H1 (cell line): ENCODE measurements around the gene PAPOLA. TPM values are rescaled to one million over a fixed set of nuclear protein-coding genes. Genes with fewer than 3 reads are reported as not detected.

Experiments
- CTCF ChIA-PET: fragments of 300-600 bp; sonication (Branson Sonifier 250); formaldehyde crosslinking; loops from one replicate; lab custom pipeline; 2021; ENCODE audit not compliant: partially characterized antibody; lab: Charles Lee
- POLR2A ChIA-PET: fragments of 300-600 bp; sonication (Branson Sonifier 250); formaldehyde crosslinking; loops from one replicate; lab custom pipeline; 2021; ENCODE audit warnings: inconsistent platforms; ENCODE audit not compliant: partially characterized antibody; lab: Charles Lee
- DNase-seq, 2 experiments: peaks; one replicate each; pipeline versions ENCODE4 v3.0.0 to v3.0.0-alpha.2; 2010 to 2022; ENCODE audit warnings: low spot score in 2 of 2, low read depth in 1 of 2, mixed read lengths in 1 of 2
- FAIRE-seq: peaks from 2 replicates; lab custom pipeline; 2011; peaks lifted over from hg19 to GRCh38; lab: Jason Lieb, UNC
- H2AFZ ChIP-seq: 2 replicates; pipeline ENCODE4 v1.8.1; 2012; ENCODE audit warnings: low read length, inconsistent platforms
- H2AK5ac ChIP-seq: 2 replicates; pipeline ENCODE4 v1.6.1; 2013; ENCODE audit warnings: low read depth, low read length
- H2BK120ac ChIP-seq: replicated peaks from 2 replicates; pipeline ENCODE3; 2013; ENCODE audit warnings: low read depth, low read length, inconsistent platforms
- H2BK12ac ChIP-seq: 2 replicates; pipeline ENCODE4 v1.6.1; 2013; ENCODE audit warnings: low read depth, low read length
- H2BK15ac ChIP-seq: 2 replicates; pipeline ENCODE4 v1.6.1; 2013; ENCODE audit warnings: low read length
- H2BK20ac ChIP-seq: 2 replicates; pipeline ENCODE4 v1.6.1; 2013; ENCODE audit warnings: low read length
- H2BK5ac ChIP-seq: 2 replicates; pipeline ENCODE4 v1.6.1; 2013; ENCODE audit warnings: low read depth, low read length
- H3K14ac ChIP-seq: 2 replicates; pipeline ENCODE4 v1.6.1; 2013; ENCODE audit warnings: inconsistent platforms; ENCODE audit not compliant: insufficient read length
- H3K18ac ChIP-seq: 2 replicates; pipeline ENCODE4 v1.6.1; 2013; ENCODE audit warnings: low read length; ENCODE audit errors: extremely low read depth
- H3K23ac ChIP-seq: 2 replicates; pipeline ENCODE4 v1.6.1; 2013; ENCODE audit warnings: inconsistent platforms; ENCODE audit not compliant: insufficient read length
- H3K23me2 ChIP-seq: 2 replicates; pipeline ENCODE4 v1.6.1; 2013; ENCODE audit warnings: low read depth, low read length
- H3K27ac ChIP-seq: 2 replicates; pipeline ENCODE4 v1.6.1; 2011; ENCODE audit warnings: low read depth, low read length, inconsistent platforms
- H3K27me3 ChIP-seq, 4 experiments: replicated peaks in 1 of 4; 1 replicate in 1 of 4; 2 replicates in 3 of 4; pipeline versions ENCODE4 v1.6.1 to v1.8.1; 2011 to 2013; ENCODE audit warnings: low read length in 3 of 4, mild to moderate bottlenecking in 3 of 4, inconsistent platforms in 2 of 4, mixed read lengths in 2 of 4, moderate library complexity in 1 of 4; ENCODE audit not compliant: control insufficient read depth in 3 of 4, insufficient read depth in 3 of 4; ENCODE audit errors: extremely low read depth in 1 of 4
- H3K36me3 ChIP-seq, 4 experiments: 2 replicates each; pipeline versions ENCODE4 v1.6.1 to v1.8.1; 2011 to 2013; ENCODE audit warnings: mild to moderate bottlenecking in 4 of 4, low read length in 3 of 4, moderate library complexity in 2 of 4, control low read depth in 1 of 4, inconsistent platforms in 1 of 4; ENCODE audit not compliant: insufficient read depth in 4 of 4, control insufficient read depth in 2 of 4
- H3K4ac ChIP-seq: replicated peaks from 2 replicates; pipeline ENCODE3; 2013; ENCODE audit warnings: low read length, low read depth, mixed read lengths, inconsistent platforms; ENCODE audit not compliant: insufficient read length
- H3K4me1 ChIP-seq, 4 experiments: replicated peaks in 1 of 4; 1 replicate in 1 of 4; 2 replicates in 3 of 4; pipeline versions ENCODE4 v1.6.1 to v1.8.1; 2011 to 2013; ENCODE audit warnings: low read length in 3 of 4, inconsistent platforms in 2 of 4, mixed read lengths in 1 of 4; ENCODE audit not compliant: insufficient read depth in 4 of 4, control insufficient read depth in 3 of 4
- H3K4me2 ChIP-seq, 2 experiments: 2 replicates each; pipeline versions ENCODE4 v1.6.1 to v1.8.1; 2011 to 2013; ENCODE audit warnings: low read depth in 2 of 2, low read length in 2 of 2, control low read depth in 1 of 2, inconsistent platforms in 1 of 2, mild to moderate bottlenecking in 1 of 2; ENCODE audit not compliant: insufficient read depth in 1 of 2
- H3K4me3 ChIP-seq, 4 experiments: fragments of 200-600, 300-600 bp in 1 of 4; sonication (generic), shearing (Covaris generic), sonication (Bioruptor Twin) in 1 of 4; 2 replicates each; pipeline versions ENCODE4 v1.5.1 to v1.8.1; 2011 to 2016; ENCODE audit warnings: low read length in 4 of 4, low read depth in 3 of 4, control low read depth in 2 of 4, inconsistent platforms in 2 of 4, mild to moderate bottlenecking in 2 of 4, mixed read lengths in 1 of 4, moderate library complexity in 1 of 4; ENCODE audit not compliant: insufficient read depth in 2 of 4; ENCODE audit errors: extremely low read depth in 1 of 4
- H3K56ac ChIP-seq: replicated peaks from 2 replicates; pipeline ENCODE3; 2013; ENCODE audit warnings: low read depth, mild to moderate bottlenecking, mixed read lengths, low read length, inconsistent platforms; ENCODE audit not compliant: insufficient read length
- H3K79me1 ChIP-seq: 2 replicates; pipeline ENCODE4 v1.6.1; 2013; ENCODE audit warnings: low read depth, low read length, control low read depth
- H3K79me2 ChIP-seq, 2 experiments: 2 replicates each; pipeline versions ENCODE4 v1.6.1 to v1.8.1; 2012 to 2013; ENCODE audit warnings: low read length in 2 of 2, mild to moderate bottlenecking in 2 of 2, inconsistent platforms in 1 of 2; ENCODE audit not compliant: insufficient read depth in 2 of 2, control insufficient read depth in 1 of 2
- H3K9ac ChIP-seq, 4 experiments: replicated peaks in 1 of 4; 1 replicate in 1 of 4; 2 replicates in 3 of 4; pipeline versions ENCODE4 v1.6.1 to v1.8.1; 2011 to 2013; ENCODE audit warnings: low read depth in 3 of 4, low read length in 3 of 4, control low read depth in 2 of 4, mild to moderate bottlenecking in 2 of 4, moderate library complexity in 2 of 4, inconsistent platforms in 1 of 4; ENCODE audit errors: extremely low read depth in 1 of 4
- H3K9me3 ChIP-seq, 2 experiments: 2 replicates each; pipeline versions ENCODE4 v1.6.1 to v1.8.1; 2012 to 2013; ENCODE audit warnings: mild to moderate bottlenecking in 2 of 2, moderate library complexity in 2 of 2, control low read depth in 1 of 2, inconsistent platforms in 1 of 2, low read depth in 1 of 2, low read length in 1 of 2, mixed read lengths in 1 of 2; ENCODE audit not compliant: insufficient read depth in 2 of 2
- H4K20me1 ChIP-seq, 2 experiments: replicated peaks in 1 of 2; 2 replicates each; pipeline versions ENCODE3 to v1.8.1; 2011 to 2013; ENCODE audit warnings: inconsistent platforms in 2 of 2, low read length in 2 of 2, mild to moderate bottlenecking in 1 of 2; ENCODE audit not compliant: insufficient read depth in 2 of 2, control insufficient read depth in 1 of 2
- H4K5ac ChIP-seq: 2 replicates; pipeline ENCODE4 v1.6.1; 2013; ENCODE audit warnings: low read length, low read depth, mixed read lengths, inconsistent platforms; ENCODE audit not compliant: insufficient read length
- H4K8ac ChIP-seq: 2 replicates; pipeline ENCODE4 v1.8.0; 2013; ENCODE audit warnings: mild to moderate bottlenecking, moderate library complexity, low read length, inconsistent platforms; ENCODE audit not compliant: insufficient read depth; ENCODE audit errors: extremely low read depth
- H4K91ac ChIP-seq: replicated peaks from 2 replicates; pipeline ENCODE3; 2013; ENCODE audit warnings: low read length, mixed read lengths, inconsistent platforms; ENCODE audit not compliant: insufficient read length
- BRCA1 ChIP-seq: IDR thresholded peaks from 2 replicates; pipeline ENCODE4 v1.6.1; 2012; ENCODE audit warnings: low read depth, low read length, improper control_type of control experiment
- NRF1 ChIP-seq: IDR thresholded peaks from 2 replicates; pipeline ENCODE4 v1.6.1; 2011; ENCODE audit warnings: mild to moderate bottlenecking, low read depth, low read length, improper control_type of control experiment
- RAD21 ChIP-seq, 2 experiments: IDR thresholded peaks in 1 of 2; conservative IDR thresholded peaks in 1 of 2; 2 replicates each; pipeline ENCODE4 v1.6.1; 2011; ENCODE audit warnings: low read depth in 2 of 2, low read length in 2 of 2, improper control_type of control experiment in 1 of 2, inconsistent platforms in 1 of 2, mild to moderate bottlenecking in 1 of 2, moderate library complexity in 1 of 2
- TAF7 ChIP-seq: optimal IDR thresholded peaks from 2 replicates; pipeline ENCODE3; 2011; ENCODE audit warnings: low read depth, mild to moderate bottlenecking, inconsistent platforms, low read length, moderate library complexity, borderline replicate concordance
- WGBS, 2 experiments: shearing (Covaris generic) in 1 of 2; methylation state at CpG; one replicate each; pipeline versions ENCODE4 v1.1.6 to v1.1.7; 2013 to 2015; ENCODE audit warnings: low lambda C conversion rate in 2 of 2, mixed read lengths in 2 of 2, inconsistent platforms in 1 of 2, low coverage in 1 of 2, missing lambda C conversion rate in 1 of 2; ENCODE audit not compliant: insufficient replicate concordance in 2 of 2, insufficient coverage in 1 of 2, insufficient read length in 1 of 2; ENCODE audit errors: extremely low coverage in 1 of 2, missing lambda C conversion rate in 1 of 2; 5-methylcytosine and 5-hydroxymethylcytosine counted together
- polyA plus RNA-seq, 7 experiments: library from polyadenylated mRNA; depleted of rRNA in 3 of 7; stranded (reverse) in 5 of 7; unstranded in 2 of 7; fragments of >200 nt in 5 of 7; fragments of 200-250 nt in 2 of 7; gene quantifications; 1 replicate in 5 of 7; 2 replicates in 1 of 7; 4 replicates in 1 of 7; pipeline versions ENCODE4 v1.2.1 to v1.2.3, GENCODE V29; 2011 to 2013; ENCODE audit warnings: missing spikeins in 2 of 7, mixed read lengths in 2 of 7
- total RNA-seq: library from RNA; stranded (reverse); fragmentation: NEBNext Ultra II Directional; extraction: Animal tissue kit (Norgen Biotek cat#: 25700); gene quantifications from 2 replicates; pipeline ENCODE4 v1.2.1, GENCODE V29; 2021
- TF ChIP-seq, protein P1 (sequence below), 3 experiments: IDR thresholded peaks; 1 replicate in 2 of 3; 2 replicates in 1 of 3; pipeline versions ENCODE4 v1.5.1 to v1.6.1; 2011; ENCODE audit warnings: low read length in 3 of 3, mild to moderate bottlenecking in 3 of 3, inconsistent platforms in 2 of 3, low read depth in 1 of 3, moderate library complexity in 1 of 3; ENCODE audit not compliant: insufficient read depth in 1 of 3; ENCODE audit errors: control extremely low read depth in 1 of 3

Gene PAPOLA
- total and polyA plus RNA-seq, 2 of the 8 experiments (the other 6 are each of a cell fraction or from before 2014, with no cell fraction given), result 163 to 239 TPM

DNA sequence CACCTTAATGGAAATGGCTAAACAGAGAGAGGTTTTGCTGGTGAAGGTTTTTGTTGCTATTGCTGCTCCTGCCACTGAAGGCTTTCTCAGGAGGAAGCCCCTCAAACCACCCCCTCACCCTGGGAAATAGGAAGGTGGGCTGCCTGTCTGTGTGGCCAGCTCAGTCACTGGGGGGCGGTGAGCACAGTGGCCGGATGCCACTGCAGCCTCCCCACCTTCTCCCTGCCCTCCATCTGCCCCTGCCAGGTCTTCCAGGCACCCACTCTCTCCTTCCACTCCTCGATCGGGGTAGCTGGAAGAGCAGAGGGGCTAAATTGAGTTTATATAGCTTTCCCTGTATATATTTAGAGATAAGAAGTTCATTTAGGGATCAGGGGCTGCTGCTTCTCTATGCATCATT, 80.8 kb downstream of the PAPOLA start:
- ChIA-PET POLR2A (no interaction called here), CTCF (interaction anchor here (0.7 to 10.6 kb wide), 22 partner anchors 8 to 270 kb away, joined by 3 to 87 read pairs (median 5); no protein-coding TSS in a partner anchor)
- H3K23me2 ChIP-seq, result no peaks in the 10 kb centered on the region
- TF ChIP-seq BRCA1 (no peak), NRF1 (no peak), TAF7 (no peak), RAD21 (IDR thresholded peaks at IDR 0.05 in 1 of 2, conservative IDR thresholded peaks at IDR 0.05 in 1 of 2; ENCODE audit: low read depth in 2 of 2, low read length in 2 of 2) (no peak)
- TF ChIP-seq, protein P1, sequence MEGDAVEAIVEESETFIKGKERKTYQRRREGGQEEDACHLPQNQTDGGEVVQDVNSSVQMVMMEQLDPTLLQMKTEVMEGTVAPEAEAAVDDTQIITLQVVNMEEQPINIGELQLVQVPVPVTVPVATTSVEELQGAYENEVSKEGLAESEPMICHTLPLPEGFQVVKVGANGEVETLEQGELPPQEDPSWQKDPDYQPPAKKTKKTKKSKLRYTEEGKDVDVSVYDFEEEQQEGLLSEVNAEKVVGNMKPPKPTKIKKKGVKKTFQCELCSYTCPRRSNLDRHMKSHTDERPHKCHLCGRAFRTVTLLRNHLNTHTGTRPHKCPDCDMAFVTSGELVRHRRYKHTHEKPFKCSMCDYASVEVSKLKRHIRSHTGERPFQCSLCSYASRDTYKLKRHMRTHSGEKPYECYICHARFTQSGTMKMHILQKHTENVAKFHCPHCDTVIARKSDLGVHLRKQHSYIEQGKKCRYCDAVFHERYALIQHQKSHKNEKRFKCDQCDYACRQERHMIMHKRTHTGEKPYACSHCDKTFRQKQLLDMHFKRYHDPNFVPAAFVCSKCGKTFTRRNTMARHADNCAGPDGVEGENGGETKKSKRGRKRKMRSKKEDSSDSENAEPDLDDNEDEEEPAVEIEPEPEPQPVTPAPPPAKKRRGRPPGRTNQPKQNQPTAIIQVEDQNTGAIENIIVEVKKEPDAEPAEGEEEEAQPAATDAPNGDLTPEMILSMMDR (IDR thresholded peaks at IDR 0.05; ENCODE audit: control extremely low read depth in 1 of 3, insufficient read depth in 1 of 3, low read depth in 1 of 3, low read length in 3 of 3), result no peak

More for the DNA sequence above, 80.8 kb downstream of the PAPOLA start:
- Histone ChIP-seq H2AFZ (no peak overlapping the region), H3K79me1 (no peaks in the 10 kb centered on the region), H3K14ac (no peak overlapping the region), H3K4me1 (peaks cover 0 to 6% (median 0%) of the 10 kb centered on the region in 4 experiments; a peak in 2 of 7 replicates), H3K56ac (no peak overlapping the region), H3K9me3 (no peaks in the 10 kb centered on the region), H3K4me2 (no peak overlapping the region), H3K27me3 (peaks cover 0 to 3% (median 0%) of the 10 kb centered on the region in 4 experiments; a peak in 1 of 7 replicates), H2BK20ac (no peak overlapping the region), H4K8ac (no peak overlapping the region), H2AK5ac (no peak overlapping the region), H4K5ac (no peak overlapping the region), H3K27ac (no peak overlapping the region), H2BK12ac (no peak overlapping the region), H4K91ac (no peak overlapping the region), H2BK15ac (no peak overlapping the region), H3K4me3 (no peak overlapping the region), H3K36me3 (no peaks in the 10 kb centered on the region), H3K9ac (no peak overlapping the region), H3K18ac (no peak overlapping the region), H3K79me2 (no peaks in the 10 kb centered on the region), H2BK120ac (no peak overlapping the region), H4K20me1 (no peaks in the 10 kb centered on the region), H3K23ac (no peak overlapping the region), H2BK5ac (no peak overlapping the region), H3K4ac (no peak overlapping the region)
- DNase-seq (no peak), FAIRE-seq (no peak)
- WGBS, 2 experiments, result 92% methylated on average over 4 of the region's 4 CpGs; no CpG with 5 or more reads in 1 of the 2 experiments
